ENCODE results near the gene DMGDH.

DMGDH gene

GRCh38 chr5:79005151-79005550 lies 64.3 kb downstream of the DMGDH start:
- H3K4me1 ChIP-seq (ENCODE audit: control insufficient read depth in 1 of 2, insufficient read depth in 1 of 2, low read depth in 1 of 2, low read length in 1 of 2) = no peaks in the 10 kb centered on the region
- no peaks in the 10 kb centered on the region for H3K36me3 ChIP-seq
- no peak overlapping the region for H3K4me3 ChIP-seq (ENCODE audit: low read depth in 1 of 2, low read length in 1 of 2)
- H3K27ac ChIP-seq = no peak overlapping the region
- TF ChIP-seq CTCF (IDR thresholded peaks at IDR 0.05) = no peak
- no peaks in the 10 kb centered on the region for H3K9me3 ChIP-seq
- no peaks in the 10 kb centered on the region for H3K27me3 ChIP-seq

- no peak for TF ChIP-seq CTCF (IDR thresholded peaks at IDR 0.05)
- Histone ChIP-seq H3K27me3 (no peaks in the 10 kb centered on the region), H3K4me1 (ENCODE audit: control insufficient read depth in 1 of 2, insufficient read depth in 1 of 2, low read depth in 1 of 2, low read length in 1 of 2) (no peaks in the 10 kb centered on the region), H3K4me3 (ENCODE audit: low read depth in 1 of 2, low read length in 1 of 2) (no peak overlapping the region), H3K36me3 (no peaks in the 10 kb centered on the region), H3K27ac (no peak overlapping the region), H3K9me3 (no peaks in the 10 kb centered on the region)
Observed at GRCh38 chr5:79002374-79002773, 67.1 kb downstream of the DMGDH start.

DNA sequence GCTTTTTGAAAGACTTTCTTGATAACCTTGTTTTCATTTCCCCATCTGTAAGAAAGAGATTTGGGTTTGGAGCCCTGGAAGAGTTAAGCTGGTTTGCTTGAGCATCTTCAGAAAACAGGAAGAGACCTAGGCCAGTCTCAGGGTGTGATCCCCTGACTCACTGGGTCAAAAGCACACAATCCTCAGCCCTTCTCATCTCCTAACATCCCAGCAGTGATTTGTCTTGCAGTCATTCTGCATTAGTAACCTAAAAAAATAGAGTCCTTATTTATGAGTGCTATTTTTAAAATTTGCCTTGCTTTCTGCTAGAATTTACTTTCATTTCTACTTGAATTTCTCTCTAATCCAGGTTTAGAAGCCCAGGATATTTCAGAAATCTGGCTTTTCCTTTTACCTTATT lies 68.0 kb downstream of the DMGDH start:
- Histone ChIP-seq H3K9me3 (no peaks in the 10 kb centered on the region), H3K4me3 (ENCODE audit: low read depth in 1 of 2, low read length in 1 of 2) (no peak overlapping the region), H3K36me3 (no peaks in the 10 kb centered on the region), H3K27me3 (no peaks in the 10 kb centered on the region), H3K4me1 (ENCODE audit: control insufficient read depth in 1 of 2, insufficient read depth in 1 of 2, low read depth in 1 of 2, low read length in 1 of 2) (no peaks in the 10 kb centered on the region), H3K27ac (no peak overlapping the region)
- TF ChIP-seq CTCF (IDR thresholded peaks at IDR 0.05) = no peak

GRCh38 chr5:78997090-78997489 lies 72.4 kb downstream of the DMGDH start:
- no peaks in the 10 kb centered on the region for H3K27me3 ChIP-seq
- no peaks in the 10 kb centered on the region for H3K9me3 ChIP-seq
- no peak overlapping the region for H3K27ac ChIP-seq
- no peak overlapping the region for H3K4me3 ChIP-seq (ENCODE audit: low read depth in 1 of 2, low read length in 1 of 2)
- TF ChIP-seq CTCF (IDR thresholded peaks at IDR 0.05) = no peak
- peaks cover 4 to 6% of the 10 kb centered on the region in 2 experiments for H3K4me1 ChIP-seq (ENCODE audit: control insufficient read depth in 1 of 2, insufficient read depth in 1 of 2, low read depth in 1 of 2, low read length in 1 of 2)
- no peaks in the 10 kb centered on the region for H3K36me3 ChIP-seq

- H3K27ac ChIP-seq = no peak overlapping the region
- TF ChIP-seq CTCF (IDR thresholded peaks at IDR 0.05) = no peak
- H3K4me1 ChIP-seq (ENCODE audit: control insufficient read depth in 1 of 2, insufficient read depth in 1 of 2, low read depth in 1 of 2, low read length in 1 of 2) = peaks cover 6 to 11% of the 10 kb centered on the region in 2 experiments
- no peaks in the 10 kb centered on the region for H3K9me3 ChIP-seq
- no peaks in the 10 kb centered on the region for H3K36me3 ChIP-seq
- no peak overlapping the region for H3K4me3 ChIP-seq (ENCODE audit: low read depth in 1 of 2, low read length in 1 of 2)
- no peaks in the 10 kb centered on the region for H3K27me3 ChIP-seq
Observed at GRCh38 chr5:78995521-78996007, 73.9 kb downstream of the DMGDH start.

DNA sequence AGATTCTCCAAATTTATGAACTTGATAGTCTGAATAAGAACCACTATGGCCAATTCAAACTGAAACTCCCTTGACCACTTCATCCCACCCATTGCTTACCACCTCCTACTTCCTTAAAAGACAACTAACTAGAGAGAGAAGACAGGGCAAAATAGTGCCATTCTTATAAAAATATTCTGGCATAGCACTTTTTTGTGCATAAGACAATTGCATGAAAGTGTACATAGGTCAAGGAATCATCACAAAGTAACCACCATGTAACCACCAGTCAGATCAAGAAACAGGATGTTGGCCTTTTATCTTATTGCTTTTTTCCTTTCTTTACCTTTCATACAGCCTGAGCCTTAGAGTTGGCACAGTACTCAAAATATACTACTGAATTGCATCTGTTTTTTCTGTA lies 76.3 kb downstream of the DMGDH start:
- no peaks in the 10 kb centered on the region for H3K9me3 ChIP-seq
- no peak for TF ChIP-seq CTCF (IDR thresholded peaks at IDR 0.05)
- no peak overlapping the region for H3K4me3 ChIP-seq (ENCODE audit: low read depth in 1 of 2, low read length in 1 of 2)

More for the DNA sequence above, 76.3 kb downstream of the DMGDH start:
- peaks cover 6 to 11% of the 10 kb centered on the region in 2 experiments for H3K4me1 ChIP-seq (ENCODE audit: control insufficient read depth in 1 of 2, insufficient read depth in 1 of 2, low read depth in 1 of 2, low read length in 1 of 2)
- no peak overlapping the region for H3K27ac ChIP-seq
- no peaks in the 10 kb centered on the region for H3K36me3 ChIP-seq
- no peaks in the 10 kb centered on the region for H3K27me3 ChIP-seq
